Ureter (tissue), 1 donor: Measurements from ENCODE around the gene TMEM116. TPM values are rescaled to one million over a fixed set of nuclear protein-coding genes. Genes with fewer than 3 reads are reported as not detected.
"Not testable (repeated sequence)": the region's sequence is repeated elsewhere in the genome, so short reads cannot be mapped to it uniquely, and the experiment has no call there.

Experiments used
- DNase-seq: peaks from one replicate; pipeline ENCODE4 v3.0.0-alpha.2; 2020; ENCODE audit warnings: low spot score
- total RNA-seq: library from RNA; stranded (reverse); gene quantifications from one replicate; pipeline ENCODE4 v1.2.4, GENCODE V29; 2023
- donor health status: DM: yes; HTN: yes; CAD: no.

TMEM116 gene
- total RNA-seq, 1 donor from 2014 or later = 19.7 TPM

- no peak for DNase-seq
Measured at GRCh38 chr12:111976291-111976690, 36.7 kb downstream of the TMEM116 start.

DNA sequence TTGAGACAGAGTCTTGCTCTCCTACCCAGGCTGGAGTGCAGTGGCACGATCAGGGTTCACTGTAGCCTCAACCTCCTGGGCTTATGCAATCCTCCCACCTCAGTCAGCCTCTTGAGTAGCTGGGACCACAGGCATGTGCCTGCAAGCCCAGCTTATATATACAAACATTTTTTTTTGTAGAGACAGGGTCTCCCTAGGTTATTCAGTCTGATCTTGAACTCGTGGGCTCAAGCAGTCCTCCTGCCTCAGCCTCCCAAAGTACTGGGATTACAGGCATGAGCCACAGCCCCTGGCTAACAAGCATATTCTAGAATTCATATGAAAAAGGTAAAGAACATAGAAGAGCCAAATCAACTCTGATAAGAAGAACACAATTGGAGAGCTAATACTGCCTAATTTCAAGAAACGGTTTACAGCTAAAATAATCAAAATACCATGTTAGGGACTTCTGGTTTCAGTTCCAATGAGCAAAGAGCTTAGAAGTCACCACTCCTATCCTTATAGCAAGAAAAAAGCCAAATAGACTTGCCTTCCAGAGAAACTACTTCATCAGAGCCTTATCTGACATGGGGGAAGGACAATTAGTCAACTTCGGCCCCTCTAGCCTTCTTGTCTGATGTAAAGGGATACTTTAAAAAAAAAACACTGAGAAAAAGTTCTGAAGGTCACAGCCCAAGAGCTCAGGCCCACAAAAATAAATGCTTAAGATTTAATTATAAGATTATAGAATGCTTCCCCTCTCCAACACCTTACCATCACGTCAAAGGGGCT is 37.6 kb downstream of the TMEM116 start:
- DNase-seq = no peak

DNA sequence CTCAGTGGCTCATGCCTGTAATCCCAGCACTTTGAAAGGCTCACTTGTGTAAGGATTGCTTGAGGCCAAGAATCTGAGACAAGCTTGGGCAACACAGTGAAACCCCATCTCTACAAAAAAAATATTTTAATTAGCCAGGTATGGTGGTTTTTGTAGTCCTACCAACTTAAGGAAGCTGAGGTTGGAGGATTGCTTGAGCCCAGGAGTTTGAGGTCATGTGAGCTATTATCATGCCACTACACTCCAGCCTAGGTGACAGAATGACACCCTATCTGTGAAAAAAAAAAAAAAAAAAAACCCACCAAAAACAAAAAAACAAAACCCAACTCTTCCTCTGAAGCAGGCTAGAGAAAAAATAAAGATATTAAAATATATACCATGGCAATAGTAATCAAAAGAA is 41.2 kb downstream of the TMEM116 start:
- DNase-seq = no peak

DNA sequence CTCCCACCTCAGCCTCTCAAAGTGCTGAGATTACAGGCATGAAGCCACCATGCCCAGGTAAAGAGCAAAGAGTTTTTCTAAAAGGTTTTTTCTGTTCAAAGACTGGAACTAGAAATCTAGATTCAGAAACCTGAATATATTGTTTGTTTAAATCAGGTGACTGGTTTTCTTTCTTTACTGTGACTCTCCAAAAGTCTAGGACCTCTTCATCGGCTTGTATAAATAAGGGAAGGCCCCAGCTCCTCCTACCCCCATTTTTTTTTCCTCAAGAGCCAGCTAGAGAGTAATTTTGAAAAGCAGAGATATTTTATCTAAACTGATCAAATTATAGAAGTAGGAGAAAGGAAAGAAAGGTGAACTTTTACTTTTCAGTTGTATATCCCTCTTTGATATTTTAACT is 48.0 kb downstream of the TMEM116 start:
- no peak for DNase-seq

DNA sequence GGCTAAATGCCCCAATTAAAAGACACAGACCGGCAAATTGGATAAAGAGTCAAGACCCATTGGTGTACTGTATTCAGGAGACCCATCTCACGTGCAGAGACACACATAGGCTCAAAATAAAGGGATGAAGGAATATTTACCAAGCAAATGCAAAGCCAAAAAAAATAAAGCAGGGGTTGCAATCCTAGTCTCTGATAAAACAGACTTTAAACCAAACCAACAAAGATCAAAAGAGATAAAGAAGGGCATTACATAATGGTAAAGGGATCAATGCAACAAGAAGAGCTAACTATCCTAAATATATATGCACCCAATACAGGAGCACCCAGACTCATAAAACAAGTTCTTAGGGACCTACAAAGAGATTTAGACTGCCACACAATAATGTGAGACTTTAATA is 53.4 kb downstream of the TMEM116 start:
- not testable (repeated sequence) for DNase-seq

- DNase-seq = not testable (repeated sequence)
Measured at GRCh38 chr12:111957224-111957623, 55.7 kb downstream of the TMEM116 start.

- no peak for DNase-seq
Measured at GRCh38 chr12:111954969-111955368, 58.0 kb downstream of the TMEM116 start.

GRCh38 chr12:111953455-111953854 is 59.5 kb downstream of the TMEM116 start:
- DNase-seq = no peak

DNA sequence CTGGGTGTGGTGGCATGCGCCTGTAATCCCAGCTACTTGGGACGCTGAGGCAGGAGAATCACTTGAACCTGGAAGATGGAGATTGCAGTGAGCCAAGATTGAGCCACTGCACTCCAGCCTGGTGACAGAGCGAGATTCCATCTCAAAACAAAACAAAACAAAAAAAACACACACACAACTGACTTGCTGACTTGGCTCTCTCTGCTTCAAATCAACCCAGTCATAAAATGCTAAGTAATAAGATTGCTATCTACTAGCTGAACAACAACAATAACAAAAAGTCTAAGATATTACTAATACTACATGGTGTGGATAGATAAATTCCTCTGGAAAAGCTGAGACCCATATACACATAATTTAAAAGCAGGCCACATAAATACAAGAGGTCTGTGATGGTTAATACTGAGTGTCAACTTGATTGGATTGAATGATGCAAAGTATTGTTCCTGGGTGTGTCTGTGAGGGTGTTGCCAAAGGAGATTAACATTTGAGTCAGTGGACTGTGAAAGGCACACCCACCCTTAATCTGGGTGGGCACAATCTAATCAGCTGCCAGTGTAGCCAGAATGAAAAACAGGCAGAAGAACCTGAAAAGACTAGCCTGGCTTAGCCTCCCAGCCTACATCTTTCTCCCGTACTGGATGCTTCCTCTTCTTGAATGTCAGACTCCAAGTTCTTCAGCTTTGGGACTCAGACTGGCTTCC is 60.7 kb downstream of the TMEM116 start:
- DNase-seq = not testable (repeated sequence)

DNA sequence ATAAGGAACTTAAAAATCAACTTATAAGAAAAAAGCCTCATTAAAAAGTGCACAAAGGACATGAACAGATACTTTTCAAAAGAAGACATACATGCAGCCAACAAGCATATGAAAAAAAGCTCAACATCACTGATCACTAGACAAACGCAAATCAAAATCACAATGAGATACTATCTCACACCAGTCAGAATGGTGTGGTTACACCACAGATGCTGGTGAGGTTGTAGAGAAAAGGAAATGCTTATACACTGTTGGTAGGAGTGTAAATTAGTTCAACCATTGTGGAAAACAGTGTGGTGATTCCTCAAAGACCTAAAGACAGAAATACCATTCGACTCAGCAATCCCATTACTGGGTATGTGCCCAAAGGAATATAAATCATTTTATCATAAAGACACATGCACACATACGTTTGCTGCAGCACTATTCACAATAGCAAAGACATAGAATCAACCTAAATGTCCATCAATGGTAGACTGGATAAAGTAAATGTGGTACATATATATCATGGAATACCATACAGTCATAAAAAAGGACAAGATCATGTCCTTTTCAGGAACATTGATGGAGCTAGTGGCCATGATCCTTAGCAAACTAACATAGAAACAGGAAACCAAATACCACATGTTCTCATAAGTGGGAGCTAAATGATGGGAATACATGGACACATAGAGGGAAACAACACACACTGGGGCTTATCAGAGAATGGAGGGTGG is 61.8 kb downstream of the TMEM116 start:
- DNase-seq = not testable (repeated sequence)

DNA sequence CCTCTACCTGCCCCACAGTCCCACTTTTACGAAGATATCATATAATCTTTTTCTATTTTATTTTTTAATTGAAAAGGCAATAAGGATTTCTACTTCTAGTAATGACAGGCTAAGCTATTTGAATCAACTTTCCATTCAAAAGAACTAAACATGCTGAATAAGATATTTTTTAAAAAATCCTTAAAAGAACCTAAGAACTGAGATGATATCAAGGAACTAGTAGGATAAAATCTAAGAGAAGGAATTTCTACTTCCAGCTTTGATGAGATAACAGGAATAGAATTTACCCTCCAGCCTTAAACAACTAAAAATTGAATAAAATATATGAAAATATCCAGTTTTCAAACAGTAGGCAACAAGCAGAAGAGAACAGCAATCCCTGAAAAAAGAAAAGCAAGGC is 69.0 kb downstream of the TMEM116 start:
- no peak for DNase-seq

- DNase-seq = no peak
Measured at GRCh38 chr12:111942557-111942956, 70.4 kb downstream of the TMEM116 start.

- DNase-seq = no peak
Measured at GRCh38 chr12:111937429-111937828, 75.5 kb downstream of the TMEM116 start.

- no peak for DNase-seq
Measured at GRCh38 chr12:111936869-111937268, 76.1 kb downstream of the TMEM116 start.

DNA sequence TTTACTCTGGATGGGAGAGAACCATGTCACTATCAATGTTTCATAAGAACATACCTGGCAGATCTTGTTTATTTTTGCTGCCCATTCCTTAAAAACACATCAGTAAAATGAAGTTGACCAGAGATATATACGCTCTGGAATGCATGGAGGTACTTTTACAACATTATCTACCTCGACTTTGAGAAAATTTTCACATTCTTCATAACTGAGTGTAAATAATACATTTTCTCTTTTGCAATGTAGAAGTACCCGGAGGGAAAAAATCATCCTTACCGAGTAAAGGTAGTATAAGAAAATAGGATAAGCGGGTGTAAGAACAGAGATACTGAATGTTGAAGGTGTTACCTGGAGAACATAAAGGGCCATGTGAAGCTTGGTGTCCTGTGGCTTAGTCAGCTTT is 80.7 kb downstream of the TMEM116 start:
- DNase-seq = no peak

- no peak for DNase-seq
Measured at GRCh38 chr12:111927346-111927745, 85.6 kb downstream of the TMEM116 start.

DNA sequence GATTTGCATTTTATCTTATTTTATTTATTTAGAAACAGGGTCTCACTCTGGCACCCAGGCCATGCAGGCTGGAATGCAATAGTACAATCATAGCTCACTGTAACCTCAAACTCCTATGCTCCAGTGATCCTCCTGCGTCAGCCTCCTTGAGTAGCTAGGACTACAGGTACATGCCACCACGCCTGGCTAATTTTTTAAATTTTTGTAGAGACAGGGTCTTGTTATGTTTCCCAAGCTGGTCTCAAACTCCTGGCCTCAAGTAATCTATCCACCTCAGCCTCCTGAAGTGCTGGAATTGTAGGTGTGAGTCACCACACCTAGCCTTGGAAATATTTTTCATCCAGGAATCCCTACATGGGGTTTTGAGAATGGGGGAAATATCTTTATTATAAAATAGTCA is 86.3 kb downstream of the TMEM116 start:
- no peak for DNase-seq

GRCh38 chr12:111925171-111925570 is 87.8 kb downstream of the TMEM116 start:
- no peak for DNase-seq

GRCh38 chr12:111907740-111908139 is 105.2 kb downstream of the TMEM116 start:
- no peak for DNase-seq

DNA sequence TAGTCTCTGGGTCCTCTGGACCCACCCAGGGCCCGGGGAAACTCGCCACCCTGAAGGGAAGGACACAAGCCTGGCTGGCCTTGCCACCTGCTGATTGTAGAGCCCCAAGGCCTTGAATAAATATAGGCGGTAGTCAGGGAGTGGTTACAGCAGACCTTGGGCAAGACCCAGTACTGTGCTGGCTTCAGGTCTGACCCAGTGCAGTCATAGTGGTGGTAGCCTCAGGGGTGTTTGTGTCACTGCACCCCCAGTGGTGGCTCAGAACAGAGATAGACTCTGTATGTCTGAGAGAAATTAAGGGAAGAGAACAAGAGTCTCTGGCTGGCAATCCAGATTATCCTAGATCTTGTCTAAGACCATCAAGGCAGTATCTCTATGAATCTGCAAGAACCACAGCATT is 107.5 kb downstream of the TMEM116 start:
- no peak for DNase-seq

GRCh38 chr12:111904446-111904975 is 108.5 kb downstream of the TMEM116 start:
- no peak for DNase-seq

DNA sequence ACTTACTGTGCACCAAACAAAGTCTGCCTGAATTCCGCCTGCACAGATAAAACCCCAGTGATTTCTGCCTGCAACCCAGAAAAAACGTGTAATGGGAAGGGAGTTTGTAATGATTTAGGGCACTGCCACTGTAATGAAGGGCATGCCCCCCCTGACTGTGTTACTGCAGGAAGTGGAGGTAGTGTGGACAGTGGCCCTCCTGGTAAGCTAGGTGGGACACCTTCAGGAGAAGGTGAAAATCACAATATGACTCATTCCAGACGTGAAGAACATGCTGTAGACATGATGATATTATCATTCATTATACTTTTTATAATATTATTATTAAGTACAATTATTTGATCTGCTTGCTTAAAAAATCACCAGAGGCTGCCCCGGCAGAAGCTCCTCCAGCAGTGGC is 111.8 kb downstream of the TMEM116 start:
- no peak for DNase-seq
